Gastrocnemius medialis (tissue), 4 donors: ENCODE data around the gene CEACAM19. TPM values are rescaled to one million over a fixed set of nuclear protein-coding genes. Genes with fewer than 3 reads are reported as not detected.
"Not testable (repeated sequence)": the region's sequence is repeated elsewhere in the genome, so short reads cannot be mapped to it uniquely, and the experiment has no call there.

ENCODE experiments used
- ATAC-seq, 2 donors: fragments of 150-250 bp; one replicate each; pipeline ENCODE4 v1.9.1; 2016
- DNase-seq, 2 donors: peaks; one replicate each; pipeline ENCODE4 v3.0.0-alpha.2; 2019
- H3K27ac ChIP-seq, 4 donors: fragments of 200-600 bp; sonication (generic); 1 replicate in 1 of 4; 2 replicates in 3 of 4; pipeline ENCODE4 v1.5.1; 2016 to 2018; ENCODE audit warnings: mild to moderate bottlenecking in 2 of 4, moderate library complexity in 1 of 4
- H3K27me3 ChIP-seq, 3 donors: fragments of 200-600 bp; sonication (generic) in 2 of 3; 1 replicate in 1 of 3; 2 replicates in 2 of 3; pipeline versions ENCODE4 v1.5.1 to v1.6.0; 2016 to 2019; ENCODE audit warnings: mild to moderate bottlenecking in 1 of 3, moderate library complexity in 1 of 3
- H3K36me3 ChIP-seq, 2 donors: fragments of 200-600 bp; sonication (generic) in 1 of 2; one replicate each; pipeline ENCODE4 v1.5.1; 2017 to 2018
- H3K4me1 ChIP-seq, 2 donors: fragments of 200-600 bp; sonication (generic) in 1 of 2; one replicate each; pipeline ENCODE4 v1.5.1; 2016 to 2017; ENCODE audit warnings: mild to moderate bottlenecking in 2 of 2
- H3K4me3 ChIP-seq, 4 donors: fragments of 200-600 bp; sonication (generic) in 3 of 4; 1 replicate in 1 of 4; 2 replicates in 3 of 4; pipeline ENCODE4 v1.5.1; 2016 to 2019; ENCODE audit warnings: mild to moderate bottlenecking in 2 of 4
- H3K9me3 ChIP-seq, 3 donors: fragments of 200-600 bp; sonication (generic) in 2 of 3; 1 replicate in 1 of 3; 2 replicates in 2 of 3; pipeline ENCODE4 v1.5.1; 2016 to 2019
- CTCF ChIP-seq, 5 experiments: fragments of 450-650 bp in 3 of 5; fragments of 200-600 bp in 2 of 5; sonication (generic) in 2 of 5; IDR thresholded peaks in 4 of 5; conservative IDR thresholded peaks in 1 of 5; 1 replicate in 4 of 5; 2 replicates in 1 of 5; pipeline ENCODE4 v1.5.1; 2016 to 2019; ENCODE audit warnings: antibody characterized with exemption in 5 of 5, mild to moderate bottlenecking in 3 of 5, moderate library complexity in 3 of 5
- POLR2A ChIP-seq, 2 donors: fragments of 450-650 bp; IDR thresholded peaks; one replicate each; pipeline ENCODE4 v1.6.1; 2017; ENCODE audit warnings: antibody characterized with exemption in 2 of 2, mild to moderate bottlenecking in 2 of 2, moderate library complexity in 2 of 2
- in situ Hi-C, 4 donors: fragments of 200-750 bp; cut with MboI; loops; one replicate each; pipeline versions ENCODE4 v1.15.0 to v1.8.0; 2017; ENCODE audit warnings: low sequenced_read_pairs in 4 of 4
- intact Hi-C: fragments of 100-400 bp; cut with DNase I; formaldehyde crosslinking; loops from one replicate; pipeline ENCODE4 v1.15.1; 2023; ENCODE audit warnings: low total_unique reads
- total RNA-seq, 4 donors: library from RNA; depleted of rRNA; stranded (reverse); fragments of >200 nt; gene quantifications; one replicate each; pipeline versions ENCODE4 v1.1.0 to v1.2.3, GENCODE V29; 2016

Gene CEACAM19
- total RNA-seq, 4 donors from 2014 or later = 2.0 to 8.5 (median 3.7) TPM

GRCh38 chr19:44668985-44669764 lies 2.1 kb upstream of the CEACAM19 start:
- ATAC-seq = no peak
- intact Hi-C loops = no loop called here

GRCh38 chr19:44670027-44670426 lies 1.3 kb upstream of the CEACAM19 start:
- ATAC-seq, H3K9me3 ChIP-seq, DNase-seq, in situ Hi-C loops, H3K27ac ChIP-seq, H3K4me1 ChIP-seq, H3K4me3 ChIP-seq, intact Hi-C loops, H3K27me3 ChIP-seq: not testable (repeated sequence)
- H3K36me3 ChIP-seq = peaks cover 0 to 13% of the 10 kb centered on the region in 2 donors

More at GRCh38 chr19:44668985-44669764, 2.1 kb upstream of the CEACAM19 start:
- H3K9me3 ChIP-seq = no peaks in the 10 kb centered on the region
- DNase-seq = no peak
- TF ChIP-seq CTCF (IDR thresholded peaks at IDR 0.05 in 4 of 5, conservative IDR thresholded peaks at IDR 0.05 in 1 of 5) (no peak), POLR2A (IDR thresholded peaks at IDR 0.05) (no peak)
- H3K4me3 ChIP-seq = no peak overlapping the region
- in situ Hi-C loops = no loop called here
- H3K36me3 ChIP-seq = peaks cover 0 to 13% of the 10 kb centered on the region in 2 donors
- H3K27me3 ChIP-seq = no peaks in the 10 kb centered on the region
- no peak overlapping the region for H3K27ac ChIP-seq
- no peaks in the 10 kb centered on the region for H3K4me1 ChIP-seq

GRCh38 chr19:44672226-44672625 lies 944 bp downstream of the CEACAM19 start:
- H3K4me3 ChIP-seq = no peak overlapping the region
- intact Hi-C loops (no loop called here), in situ Hi-C loops (no loop called here)
- no peaks in the 10 kb centered on the region for H3K4me1 ChIP-seq
- H3K9me3 ChIP-seq = no peaks in the 10 kb centered on the region
- ATAC-seq (no peak), DNase-seq (no peak)
- H3K27ac ChIP-seq = no peak overlapping the region
- peaks cover 0 to 26% of the 10 kb centered on the region in 2 donors for H3K36me3 ChIP-seq
- H3K27me3 ChIP-seq = no peaks in the 10 kb centered on the region
- no peak for TF ChIP-seq CTCF (IDR thresholded peaks at IDR 0.05 in 4 of 5, conservative IDR thresholded peaks at IDR 0.05 in 1 of 5)
- no peak for TF ChIP-seq POLR2A (IDR thresholded peaks at IDR 0.05)

- H3K4me3 ChIP-seq = no peak overlapping the region
- no peaks in the 10 kb centered on the region for H3K4me1 ChIP-seq
- TF ChIP-seq CTCF (IDR thresholded peaks at IDR 0.05 in 4 of 5, conservative IDR thresholded peaks at IDR 0.05 in 1 of 5) = no peak
- TF ChIP-seq POLR2A (IDR thresholded peaks at IDR 0.05) = no peak
- no peaks in the 10 kb centered on the region for H3K9me3 ChIP-seq
- ATAC-seq (no peak), DNase-seq (no peak)
- no peaks in the 10 kb centered on the region for H3K27me3 ChIP-seq
- in situ Hi-C loops (no loop called here), intact Hi-C loops (no loop called here)
- peaks cover 0 to 32% of the 10 kb centered on the region in 2 donors for H3K36me3 ChIP-seq
- H3K27ac ChIP-seq = no peak overlapping the region
Observed at GRCh38 chr19:44673510-44673909, 2.2 kb downstream of the CEACAM19 start.

GRCh38 chr19:44675521-44675920 lies 4.2 kb downstream of the CEACAM19 start:
- peaks cover 0 to 49% of the 10 kb centered on the region in 2 donors for H3K36me3 ChIP-seq
- H3K4me1 ChIP-seq = no peaks in the 10 kb centered on the region
- ATAC-seq = no peak
- no peaks in the 10 kb centered on the region for H3K9me3 ChIP-seq
- H3K27ac ChIP-seq = no peak overlapping the region
- intact Hi-C loops = no loop called here
- no peaks in the 10 kb centered on the region for H3K27me3 ChIP-seq
- TF ChIP-seq CTCF (IDR thresholded peaks at IDR 0.05 in 4 of 5, conservative IDR thresholded peaks at IDR 0.05 in 1 of 5) (no peak), POLR2A (IDR thresholded peaks at IDR 0.05) (no peak)
- no peak overlapping the region for H3K4me3 ChIP-seq
- in situ Hi-C loops = no loop called here
- no peak for DNase-seq
